GM19328 (cell line): ENCODE data around the gene MRPS35.
"Not testable (repeated sequence)": the region's sequence is repeated elsewhere in the genome, so short reads cannot be mapped to it uniquely, and the experiment has no call there.

ENCODE experiments used
- ATAC-seq: cut with Tn5 transposase; IDR thresholded peaks from one replicate; pipeline ENCODE4 v1.9.1; 2021; ENCODE audit warnings: mild to moderate bottlenecking, moderate library complexity; ENCODE audit not compliant: unreplicated experiment

The MRPS35 gene

GRCh38 chr12:27707216-27707615, 3.4 kb upstream of the MRPS35 start:
- ATAC-seq, result no peak

GRCh38 chr12:27709212-27709931, 1.3 kb upstream of the MRPS35 start:
- no peak for ATAC-seq

- peak; percentile 37 for ATAC-seq
Measured at GRCh38 chr12:27709932-27710591, 570 bp upstream of the MRPS35 start.

GRCh38 chr12:27711317-27711682, 668 bp downstream of the MRPS35 start:
- no peak for ATAC-seq

- no peak for ATAC-seq
Measured at GRCh38 chr12:27711967-27712366, 1.3 kb downstream of the MRPS35 start.

- ATAC-seq, result no peak
Measured at GRCh38 chr12:27723212-27723611, 12.6 kb downstream of the MRPS35 start.

- no peak for ATAC-seq
Measured at GRCh38 chr12:27730097-27730588, 19.5 kb downstream of the MRPS35 start.

GRCh38 chr12:27732281-27732680, 21.6 kb downstream of the MRPS35 start:
- ATAC-seq, result no peak

- ATAC-seq, result no peak
Measured at GRCh38 chr12:27733052-27733656, 22.5 kb downstream of the MRPS35 start.

GRCh38 chr12:27733791-27734190, 23.2 kb downstream of the MRPS35 start:
- ATAC-seq, result no peak

GRCh38 chr12:27734321-27734720, 23.7 kb downstream of the MRPS35 start:
- ATAC-seq, result not testable (repeated sequence)

- ATAC-seq, result no peak
Measured at GRCh38 chr12:27743601-27744000, 33.0 kb downstream of the MRPS35 start.

GRCh38 chr12:27745734-27746133, 35.1 kb downstream of the MRPS35 start:
- not testable (repeated sequence) for ATAC-seq

GRCh38 chr12:27747111-27747820, 36.6 kb downstream of the MRPS35 start:
- no peak for ATAC-seq

- ATAC-seq, result no peak
Measured at GRCh38 chr12:27751386-27752047, 40.9 kb downstream of the MRPS35 start.

GRCh38 chr12:27754795-27755194, 44.2 kb downstream of the MRPS35 start:
- no peak for ATAC-seq

GRCh38 chr12:27756670-27757195, 46.1 kb downstream of the MRPS35 start:
- ATAC-seq, result no peak

- no peak for ATAC-seq
Measured at GRCh38 chr12:27762757-27763156, 52.1 kb downstream of the MRPS35 start.

GRCh38 chr12:27766587-27766986, 56.0 kb downstream of the MRPS35 start:
- ATAC-seq, result no peak

GRCh38 chr12:27769142-27769673, 58.6 kb downstream of the MRPS35 start:
- no peak for ATAC-seq
